GM10847 (cell line): ENCODE measurements around the gene SALL2.

Source experiments
- POLR2A ChIP-seq: IDR thresholded peaks from 2 replicates; pipeline ENCODE4 v1.6.1; 2011; ENCODE audit not compliant: insufficient read length; ENCODE audit errors: extremely low read depth

Gene SALL2

DNA sequence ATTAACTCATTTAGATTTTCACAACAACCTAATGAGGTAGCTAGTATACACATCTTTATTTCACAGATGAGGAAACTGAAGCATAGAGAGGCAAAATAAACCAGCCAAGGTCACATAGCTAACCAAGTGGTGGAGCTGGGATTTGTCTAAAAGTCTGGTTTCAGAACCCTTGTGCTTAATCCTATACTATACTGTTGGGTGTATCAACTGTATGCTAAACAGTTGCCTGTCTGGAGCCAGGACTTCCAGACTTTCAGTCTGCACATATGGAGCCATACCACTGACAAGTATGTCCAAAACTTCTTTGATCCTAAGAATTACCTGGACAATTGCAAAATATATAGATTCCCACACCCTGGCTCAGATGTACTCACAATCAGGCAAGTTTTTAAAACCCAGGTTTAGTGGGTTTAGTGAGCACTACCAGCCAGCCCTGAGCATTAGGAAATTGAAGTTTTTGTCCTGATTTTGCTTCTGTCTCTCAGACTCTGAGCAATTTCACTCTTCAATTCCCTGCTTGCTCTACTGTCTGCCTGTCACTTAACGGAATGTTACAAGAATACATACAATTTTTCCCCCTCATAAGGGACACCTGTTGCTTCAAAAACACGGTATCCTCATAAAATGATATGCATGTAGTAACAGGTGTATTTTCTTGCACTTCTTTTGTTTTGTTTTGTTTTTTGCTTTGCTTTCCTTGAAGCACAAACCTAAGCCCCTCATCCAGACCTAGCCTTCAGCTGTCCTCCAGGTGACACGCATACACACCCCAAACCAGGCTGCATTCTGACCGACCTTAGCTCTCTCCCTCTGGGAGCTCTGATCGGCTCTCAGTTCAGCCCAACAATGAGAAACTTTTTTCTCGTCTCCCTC, 9.6 kb upstream of the SALL2 start:
- TF ChIP-seq POLR2A: no peak

DNA sequence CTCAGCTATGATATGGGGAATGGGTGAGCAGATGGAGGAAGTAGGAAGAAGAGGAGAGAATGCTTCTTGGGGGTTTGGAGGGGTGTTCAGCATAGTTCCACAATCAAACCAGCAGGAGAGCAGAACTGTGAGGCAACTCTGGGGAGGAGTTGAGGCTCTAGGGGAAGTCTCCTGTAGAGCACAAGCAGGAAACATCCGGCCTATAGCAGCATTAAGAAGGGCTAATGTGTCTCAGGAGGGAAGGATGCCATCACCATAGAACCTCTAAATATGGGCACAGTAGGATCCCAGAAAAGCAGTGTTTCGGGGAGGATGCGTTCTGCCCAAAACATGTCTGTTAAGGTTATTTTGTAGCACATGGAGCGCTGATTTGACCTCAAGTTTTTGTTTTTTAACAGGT, 8.4 kb upstream of the SALL2 start:
- TF ChIP-seq POLR2A: no peak

DNA sequence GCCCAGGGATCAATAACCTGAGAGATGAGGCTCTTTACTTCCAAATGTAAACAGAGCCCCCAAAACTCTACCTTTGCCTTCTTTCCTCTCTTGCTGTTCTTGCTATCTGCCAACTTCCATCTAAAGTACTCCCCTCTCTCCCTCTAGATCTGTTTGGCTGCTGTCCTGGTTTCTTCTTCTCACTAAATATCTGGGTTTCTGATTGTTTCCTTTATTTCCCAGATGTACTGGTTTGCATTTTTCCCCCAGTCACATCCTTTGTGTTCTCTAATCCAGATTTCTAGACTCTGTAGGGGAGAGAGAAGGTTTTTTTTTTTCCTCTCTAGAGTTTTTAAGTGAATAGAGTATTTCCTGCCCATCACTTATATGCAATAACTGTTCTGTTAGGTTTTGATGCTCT, 7.1 kb upstream of the SALL2 start:
- TF ChIP-seq POLR2A: no peak

DNA sequence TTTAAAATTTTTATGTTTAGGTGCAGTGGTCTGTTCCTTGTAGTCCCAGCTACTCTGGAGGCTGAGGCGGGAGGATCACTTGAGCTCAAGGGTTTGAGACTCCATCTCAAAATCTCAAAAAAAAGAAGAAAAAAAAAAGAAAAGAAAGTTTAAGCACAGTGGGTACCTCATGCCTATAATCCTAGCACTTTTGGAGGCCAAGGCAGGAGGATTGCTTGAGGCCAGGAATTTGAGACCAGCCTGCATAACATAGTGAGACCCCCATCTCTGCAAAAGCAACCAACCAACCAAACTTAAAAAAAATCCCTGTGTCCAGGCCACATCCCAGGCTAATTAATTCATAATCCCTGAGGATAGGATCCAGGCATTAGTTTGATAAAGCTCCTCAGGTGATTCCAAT, 3.4 kb upstream of the SALL2 start:
- TF ChIP-seq POLR2A: no peak

DNA sequence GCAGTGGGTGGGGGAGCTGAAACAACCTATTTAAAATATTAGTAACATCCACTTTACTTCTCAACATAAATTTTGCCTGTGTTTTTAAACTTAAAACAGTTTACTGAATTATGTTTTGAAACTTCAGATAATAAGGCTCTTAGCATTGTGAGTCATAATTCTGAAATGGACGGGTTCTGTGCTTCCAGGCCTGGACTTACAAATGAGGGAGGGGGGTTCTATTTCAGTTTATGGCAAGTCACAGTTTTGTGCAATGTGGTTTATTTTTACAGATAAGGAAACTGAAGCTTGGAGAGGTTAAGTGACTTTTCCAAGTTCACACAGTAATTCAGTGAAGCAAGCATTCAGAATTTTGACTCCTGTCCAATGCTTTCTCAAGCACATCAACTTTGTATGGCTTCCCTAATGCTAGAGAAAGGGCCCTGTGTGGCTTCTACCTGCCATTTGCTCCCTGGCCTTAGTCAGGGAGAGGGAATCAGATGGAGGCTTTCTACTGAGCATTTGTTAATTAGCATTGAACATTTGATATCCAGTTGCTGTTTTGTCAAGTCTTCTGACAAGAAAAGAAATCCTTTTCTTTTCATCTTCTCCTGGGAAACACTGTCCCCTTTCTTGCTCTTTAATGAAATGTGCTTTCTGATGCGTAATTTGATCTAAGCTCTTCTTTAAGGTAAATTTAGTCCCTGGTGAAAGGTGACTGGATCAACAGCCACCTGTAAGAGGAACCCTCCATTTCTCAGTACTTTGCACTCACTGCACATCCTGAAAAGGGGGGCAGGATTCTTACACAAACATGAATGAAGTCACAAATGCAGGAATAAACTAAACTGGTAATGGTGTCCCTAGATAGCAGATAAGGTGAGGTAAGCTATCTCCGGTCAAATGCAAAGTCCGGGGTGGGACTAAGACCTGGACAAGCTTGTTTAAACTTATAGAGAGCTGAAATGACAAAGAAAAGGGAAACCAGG, 2.5 kb upstream of the SALL2 start:
- no peak for TF ChIP-seq POLR2A

DNA sequence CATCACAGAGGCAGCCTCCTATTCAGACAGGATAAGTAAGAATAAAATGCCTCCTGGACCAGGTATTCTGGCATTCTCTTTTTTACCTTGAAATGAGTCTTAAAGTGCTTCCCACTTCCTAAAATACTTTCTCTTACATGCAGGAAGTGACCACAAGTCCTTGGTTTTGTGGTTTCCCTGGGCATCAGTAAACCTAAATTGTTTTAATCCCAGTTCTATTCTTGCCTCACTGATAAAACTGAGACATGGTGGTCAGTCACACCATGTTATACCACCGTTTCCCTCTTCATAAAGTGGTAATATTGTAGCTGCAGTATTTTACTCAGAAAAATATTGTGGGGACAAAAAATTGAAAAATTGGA, 1.2 kb upstream of the SALL2 start:
- no peak for TF ChIP-seq POLR2A

DNA sequence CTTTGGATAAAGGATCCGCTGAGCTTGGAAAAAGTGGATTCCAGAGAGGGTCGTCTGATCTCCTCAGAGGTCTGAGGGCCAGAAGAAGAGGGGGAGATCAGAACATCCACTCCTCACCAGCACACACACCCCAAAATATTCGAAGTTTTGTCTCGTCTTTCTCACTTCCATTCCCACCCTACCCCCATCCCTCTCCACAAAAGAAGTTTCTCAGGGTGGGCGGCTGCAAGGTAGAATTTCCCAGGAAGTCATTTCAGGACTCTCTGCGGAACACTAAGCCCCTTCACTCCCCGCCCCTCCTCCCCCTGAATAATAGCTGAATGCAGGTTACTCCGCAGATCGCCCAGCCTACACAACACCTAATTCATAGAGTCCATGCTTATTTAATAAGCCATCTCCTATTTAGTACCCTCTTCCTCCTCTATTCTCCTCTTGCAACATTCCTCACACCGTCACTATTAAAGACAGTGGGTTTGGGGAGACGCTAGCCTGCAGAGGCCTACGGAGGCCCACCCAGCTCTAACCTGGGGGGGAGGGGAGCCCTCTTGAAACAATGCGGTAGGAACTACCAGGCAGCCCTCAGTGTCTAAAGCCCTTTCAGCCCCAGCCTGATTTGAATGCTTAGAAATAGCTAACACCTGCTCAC, 649 bp upstream of the SALL2 start:
- no peak for TF ChIP-seq POLR2A

DNA sequence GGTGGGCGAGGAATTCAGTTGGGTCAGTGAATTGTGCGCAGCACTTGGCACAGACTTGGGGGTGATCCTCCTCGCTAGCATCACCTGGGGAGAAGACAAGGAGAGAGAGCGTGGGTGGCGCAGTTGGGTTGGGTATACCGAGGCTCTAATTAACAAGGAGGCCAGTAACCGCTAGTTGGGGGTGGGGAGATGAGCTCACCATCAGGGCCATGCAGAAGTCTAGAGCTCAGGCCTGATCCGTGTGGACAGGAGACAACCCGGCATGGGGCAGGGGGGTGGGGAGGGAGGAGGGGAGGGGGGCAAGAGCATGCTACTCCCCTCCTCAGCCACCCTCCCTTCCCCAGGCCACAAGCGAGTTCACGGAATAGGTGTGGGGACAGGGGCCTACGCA, 580 bp downstream of the SALL2 start:
- no peak for TF ChIP-seq POLR2A

DNA sequence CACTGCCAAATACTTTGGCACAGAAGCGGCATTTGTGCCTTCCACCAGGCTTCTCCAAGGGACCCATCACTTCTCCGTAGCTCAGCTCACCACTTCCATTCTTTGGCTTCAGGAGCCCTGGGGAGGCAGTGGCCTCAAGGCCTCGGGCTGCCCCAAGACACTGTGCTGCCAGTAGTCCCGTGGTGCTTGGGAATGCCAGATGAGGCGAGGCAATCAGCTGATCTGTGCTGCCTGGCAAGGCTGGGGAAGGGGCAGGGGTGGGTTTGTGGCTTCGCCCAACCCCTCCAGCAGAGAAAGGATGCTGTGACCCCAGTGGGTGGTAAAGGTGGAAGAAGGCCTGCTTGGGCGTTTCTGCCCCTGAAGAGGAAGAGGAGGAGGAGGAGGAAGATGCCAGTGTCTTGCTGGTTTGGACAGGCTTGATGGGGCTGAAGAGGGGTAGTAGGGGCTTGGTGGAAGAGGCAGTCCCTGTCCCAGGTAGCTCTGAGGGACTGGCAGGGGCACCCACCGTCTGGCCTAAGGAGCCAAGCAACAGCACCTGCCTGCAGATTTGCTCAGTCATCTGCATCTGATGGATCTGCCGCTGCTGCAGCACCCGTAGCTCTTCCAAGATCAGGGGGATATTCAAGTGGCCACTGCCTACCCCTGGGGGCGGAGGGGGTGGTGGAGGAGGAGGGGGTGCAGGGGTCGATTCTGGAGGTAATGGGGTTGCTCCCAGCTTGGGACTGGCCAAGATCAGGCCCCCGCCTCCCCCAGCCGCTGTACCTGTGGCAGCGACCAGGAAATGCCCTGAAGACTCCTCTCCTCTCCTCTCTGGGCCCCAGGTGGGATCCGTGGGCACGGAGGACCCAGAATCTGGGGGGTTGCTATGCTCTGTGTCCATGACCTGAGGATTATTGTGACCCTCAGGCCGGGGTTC, 1.3 kb downstream of the SALL2 start:
- TF ChIP-seq POLR2A: no peak

DNA sequence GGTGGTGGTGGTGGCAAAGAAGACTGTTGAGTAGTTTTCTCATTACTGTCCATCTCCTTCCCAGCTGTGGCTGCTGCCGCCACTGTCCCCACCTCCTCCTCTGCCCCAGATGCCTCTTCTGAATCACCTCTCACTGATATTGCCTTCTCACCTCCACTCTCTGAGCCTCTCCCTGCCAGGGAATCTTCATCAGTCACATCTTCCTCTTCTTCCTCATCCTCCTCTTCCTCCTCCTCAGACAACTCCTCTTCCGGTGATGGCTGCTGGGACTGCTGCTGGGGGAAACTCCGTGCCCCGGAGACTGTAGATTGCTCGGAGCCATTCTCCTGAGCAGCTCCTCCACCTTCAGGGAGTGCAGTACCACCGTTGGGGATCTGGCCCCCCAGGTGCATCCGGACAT, 2.9 kb downstream of the SALL2 start:
- no peak for TF ChIP-seq POLR2A

DNA sequence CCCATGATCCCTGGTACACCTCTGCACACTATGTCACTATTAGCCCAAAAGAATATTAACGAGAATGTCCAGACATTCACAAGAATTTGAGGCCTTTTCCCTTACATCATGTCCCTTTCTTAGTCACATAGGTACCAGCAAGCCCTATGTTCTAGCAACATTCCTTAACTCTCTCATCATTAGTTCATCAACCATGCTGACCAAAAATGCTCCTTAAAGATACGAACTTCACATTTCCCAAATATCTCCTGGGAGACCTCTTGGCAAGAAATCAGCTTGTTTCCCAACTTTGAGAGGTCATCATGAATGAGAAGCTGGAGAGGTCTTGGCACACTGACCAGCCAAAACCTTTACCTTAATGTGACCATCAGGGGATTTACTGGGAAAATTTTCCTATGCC, 4.6 kb downstream of the SALL2 start:
- TF ChIP-seq POLR2A: no peak

DNA sequence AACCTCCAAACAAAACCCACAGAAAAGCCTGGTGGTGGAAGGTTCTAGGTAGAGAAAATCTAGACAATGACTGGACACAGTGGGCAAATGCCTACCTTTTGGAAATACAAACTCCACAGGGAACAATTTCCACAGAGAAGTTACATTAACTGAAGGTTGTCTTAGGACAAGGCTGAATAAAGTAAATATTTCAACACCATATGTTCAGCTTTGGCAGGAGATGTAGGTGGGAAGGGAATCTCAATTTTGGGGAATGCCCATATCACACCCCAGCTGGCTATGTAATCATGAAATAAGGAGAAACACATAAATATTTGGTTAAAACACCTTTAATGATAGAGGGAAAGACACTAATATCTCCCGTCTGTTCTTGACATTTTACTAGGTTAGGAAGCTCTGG, 5.4 kb downstream of the SALL2 start:
- no peak for TF ChIP-seq POLR2A

DNA sequence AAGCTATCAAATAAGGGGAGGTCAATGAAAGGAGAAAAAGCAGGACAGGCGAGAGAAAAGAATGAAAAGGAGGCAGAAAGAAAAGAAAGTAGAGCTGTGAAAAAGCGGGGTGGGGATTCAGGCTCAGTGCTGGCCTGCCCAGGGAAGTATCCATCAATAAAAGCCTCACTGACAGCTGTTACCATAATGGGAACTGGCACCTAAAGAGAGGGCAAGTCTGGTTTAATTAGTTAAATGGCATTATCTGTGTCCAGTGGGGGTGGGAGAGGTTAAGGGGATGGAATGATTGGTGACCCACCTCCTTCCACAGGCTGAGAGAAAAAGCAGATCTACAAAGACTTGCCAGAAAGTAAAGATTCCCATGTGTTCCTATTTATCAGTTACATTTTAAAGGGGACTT, 7.4 kb downstream of the SALL2 start:
- no peak for TF ChIP-seq POLR2A

DNA sequence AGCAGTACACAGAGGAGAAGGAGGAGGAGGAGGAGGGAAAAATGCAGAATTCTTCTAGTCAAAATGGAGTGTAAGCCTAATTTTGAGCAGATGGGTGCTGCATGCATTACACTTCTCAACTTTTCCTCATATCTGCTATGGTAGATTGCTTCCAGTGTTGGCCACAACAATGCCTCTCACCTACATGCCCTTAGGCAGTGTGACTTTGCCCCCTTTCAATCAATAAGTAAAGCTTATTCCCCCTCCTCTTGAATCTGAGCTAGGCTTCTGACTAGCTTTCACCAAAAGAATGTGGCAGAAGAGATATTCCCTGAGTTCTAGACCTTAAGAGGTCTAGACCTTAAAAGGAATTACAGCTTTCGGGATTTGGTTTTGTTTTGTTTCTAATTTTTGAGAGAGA, 11.8 kb downstream of the SALL2 start:
- TF ChIP-seq POLR2A: no peak
